Measurements from ENCODE around the gene SMAD4. TPM values are rescaled to one million over a fixed set of nuclear protein-coding genes. Genes with fewer than 3 reads are reported as not detected.

Gene SMAD4
- total and polyA plus RNA-seq, 5 experiments from 2014 or later, result 46.0 to 169 (median 69.2) TPM

DNA sequence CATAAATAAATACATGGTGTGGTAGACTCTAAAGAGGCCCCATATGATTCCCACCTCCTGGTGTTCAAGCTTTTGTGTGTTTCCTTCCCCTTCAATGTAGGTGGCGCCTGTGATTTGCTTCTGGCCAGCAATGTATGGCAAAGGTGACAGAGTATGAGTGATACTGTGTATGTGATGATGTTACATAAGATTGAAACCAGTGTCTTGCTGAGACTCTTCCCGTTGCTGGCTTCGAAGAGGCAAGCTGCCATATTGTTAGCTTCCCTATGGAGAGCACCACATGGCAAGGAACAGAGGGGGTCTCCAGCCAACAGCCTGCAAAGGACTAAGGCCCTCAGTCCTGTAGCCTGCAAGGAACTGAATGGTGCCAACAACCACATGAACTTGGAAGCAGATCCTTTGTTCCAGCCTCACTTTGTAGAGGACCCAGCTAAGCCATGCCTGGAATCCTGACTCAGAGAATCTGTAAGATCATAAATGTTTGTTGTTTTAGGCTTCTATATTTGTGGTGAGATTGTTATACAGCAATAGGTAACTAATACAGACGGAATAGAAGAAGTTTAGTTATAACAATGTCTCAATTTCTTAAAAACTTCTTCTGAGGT lies 1.7 kb upstream of the SMAD4 start:
- Mint-ChIP-seq H3K9me3 (peaks cover 0 to 4% (median 0%) of the 10 kb centered on the region in 9 donors), H3K4me1 (peaks cover 29 to 53% (median 46%) of the 10 kb centered on the region in 4 donors), H3K27me3 (no peaks in the 10 kb centered on the region), H3K36me3 (peaks cover 0 to 22% (median 4%) of the 10 kb centered on the region in 3 donors), H3K27ac (peak overlapping the region in 5 of 10 donors; percentile 96 to 99 (median 98)), H3K4me3 (peak overlapping the region in 9 of 10 donors; percentile 16 to 99 (median 96))
- no peak for ATAC-seq
- POLR2A ChIA-PET, result interaction anchor here (3.4 to 5.7 kb wide), 3 partner anchors 12 to 150 kb away, joined by 33 to 84 read pairs (median 69); partner anchors contain the start of genes ELAC1 and ME2
- no peak for DNase-seq

GRCh38 chr18:51029378-51029693 lies 677 bp upstream of the SMAD4 start:
- POLR2A ChIA-PET, result interaction anchor here (0.9 to 5.7 kb wide), 14 partner anchors 11 to 748 kb away, joined by 3 to 84 read pairs (median 4); partner anchors contain the start of genes ELAC1, MBD1, ME2 and MEX3C
- H3K4me1 Mint-ChIP-seq, result peaks cover 30 to 63% (median 52%) of the 10 kb centered on the region in 4 donors
- peak overlapping the region; percentile 92 to 99 (median 96) for H3K4me3 Mint-ChIP-seq
- H3K9me3 Mint-ChIP-seq, result peaks cover 0 to 2% (median 0%) of the 10 kb centered on the region in 9 donors
- H3K27me3 Mint-ChIP-seq, result no peaks in the 10 kb centered on the region
- peak overlapping the region; percentile 96 to 99 (median 98) for H3K27ac Mint-ChIP-seq
- ATAC-seq, result no peak
- H3K36me3 Mint-ChIP-seq, result peaks cover 2 to 23% (median 4%) of the 10 kb centered on the region in 3 donors
- peak in 1 of 10 donors; percentile 64 for DNase-seq

DNA sequence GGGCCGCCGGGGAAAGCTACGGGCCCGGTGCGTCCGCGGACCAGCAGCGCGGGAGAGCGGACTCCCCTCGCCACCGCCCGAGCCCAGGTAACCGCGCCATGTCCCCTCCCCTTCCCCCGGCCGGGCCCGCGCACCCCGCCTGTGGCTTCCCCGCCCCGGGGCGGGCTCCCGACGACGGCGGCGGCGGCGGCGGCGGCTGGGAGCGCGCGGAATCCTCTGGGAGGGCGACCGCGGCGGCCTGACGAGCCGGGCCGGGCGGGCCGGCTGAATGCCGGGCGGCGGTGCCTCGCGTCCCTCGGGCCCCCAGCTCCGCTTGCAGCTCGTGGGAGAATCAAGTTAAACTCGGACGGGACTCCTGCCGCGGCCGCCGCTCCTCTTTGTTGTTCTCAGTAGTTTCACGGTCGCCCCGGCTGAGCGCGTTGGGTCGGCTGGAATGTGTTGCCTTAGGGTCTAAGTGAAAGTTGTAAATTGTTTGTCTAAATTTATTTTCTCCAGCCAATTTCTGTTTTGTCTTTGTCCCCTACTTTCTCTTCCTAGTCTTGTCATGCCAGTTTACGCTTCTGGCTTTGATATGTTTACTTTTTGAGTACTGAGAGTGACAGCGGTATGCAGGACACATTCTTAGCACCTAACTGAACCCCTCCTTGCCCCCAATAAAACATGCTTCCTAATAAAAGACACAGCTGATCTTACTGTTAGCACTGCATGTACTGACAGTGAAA lies 685 bp downstream of the SMAD4 start:
- POLR2A ChIA-PET, result interaction anchor here (0.6 to 5.7 kb wide), 22 partner anchors 9 to 764 kb away, joined by 3 to 84 read pairs (median 4); partner anchors contain the start of genes CFAP53, ELAC1, MBD1 and ME2
- Mint-ChIP-seq H3K4me3 (peak overlapping the region; percentile 89 to 99 (median 95)), H3K27me3 (no peaks in the 10 kb centered on the region), H3K27ac (peak overlapping the region; percentile 91 to 98 (median 96)), H3K9me3 (peaks cover 0 to 2% (median 0%) of the 10 kb centered on the region in 9 donors), H3K4me1 (peaks cover 39 to 77% (median 64%) of the 10 kb centered on the region in 4 donors), H3K36me3 (peaks cover 2 to 35% (median 4%) of the 10 kb centered on the region in 3 donors)
- DNase-seq, result peak; percentile 12 to 78 (median 67)
- peak; percentile 69 to 71 for ATAC-seq

- Mint-ChIP-seq H3K27ac (peak overlapping the region in 8 of 10 donors; percentile 13 to 96 (median 50)), H3K36me3 (peaks cover 2 to 41% (median 4%) of the 10 kb centered on the region in 3 donors), H3K9me3 (peaks cover 0 to 2% (median 0%) of the 10 kb centered on the region in 9 donors), H3K4me1 (peaks cover 42 to 87% (median 75%) of the 10 kb centered on the region in 4 donors), H3K4me3 (peak overlapping the region; percentile 89 to 99 (median 95)), H3K27me3 (no peaks in the 10 kb centered on the region)
- no peak for DNase-seq
- POLR2A ChIA-PET, result interaction anchor here (0.7 to 5.7 kb wide), 3 partner anchors 64 to 165 kb away, joined by 3 to 69 read pairs (median 3); partner anchors contain the start of genes ELAC1 and ME2
- no peak for ATAC-seq
Measured at GRCh38 chr18:51032193-51032592, 2.2 kb downstream of the SMAD4 start.

DNA sequence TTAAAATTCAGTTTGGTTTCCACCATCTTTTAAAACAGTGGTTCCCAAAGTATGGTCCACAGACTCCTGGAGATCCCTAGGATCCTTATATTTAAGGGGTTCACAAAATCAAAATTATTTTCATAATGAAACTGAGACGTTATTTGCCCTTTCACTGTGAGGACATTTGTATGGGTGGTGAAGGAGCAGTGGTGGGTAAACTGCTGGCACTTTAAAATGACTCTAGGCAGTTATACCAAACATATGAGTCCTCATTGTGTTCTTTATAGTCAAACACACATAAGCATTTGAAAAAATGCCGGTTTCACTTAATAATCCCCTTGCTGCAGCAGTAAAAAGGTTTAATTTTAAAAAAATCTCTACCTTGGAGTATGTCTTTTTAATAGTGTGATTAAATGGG lies 7.2 kb downstream of the SMAD4 start:
- ATAC-seq (no peak), DNase-seq (no peak)
- H3K4me1 Mint-ChIP-seq, result peaks cover 35 to 93% (median 90%) of the 10 kb centered on the region in 4 donors
- peaks cover 0 to 34% (median 2%) of the 10 kb centered on the region in 3 donors for H3K36me3 Mint-ChIP-seq
- H3K4me3 Mint-ChIP-seq, result peak overlapping the region in 8 of 10 donors; percentile 2 to 64 (median 40)
- H3K9me3 Mint-ChIP-seq, result no peaks in the 10 kb centered on the region
- H3K27ac Mint-ChIP-seq, result peak overlapping the region in 3 of 10 donors; percentile 46 to 91 (median 51)
- POLR2A ChIA-PET, result interaction anchor here (0.6 kb wide), 1 partner anchor 54 kb away, joined by 10 read pairs; no protein-coding TSS in a partner anchor
- H3K27me3 Mint-ChIP-seq, result no peaks in the 10 kb centered on the region

DNA sequence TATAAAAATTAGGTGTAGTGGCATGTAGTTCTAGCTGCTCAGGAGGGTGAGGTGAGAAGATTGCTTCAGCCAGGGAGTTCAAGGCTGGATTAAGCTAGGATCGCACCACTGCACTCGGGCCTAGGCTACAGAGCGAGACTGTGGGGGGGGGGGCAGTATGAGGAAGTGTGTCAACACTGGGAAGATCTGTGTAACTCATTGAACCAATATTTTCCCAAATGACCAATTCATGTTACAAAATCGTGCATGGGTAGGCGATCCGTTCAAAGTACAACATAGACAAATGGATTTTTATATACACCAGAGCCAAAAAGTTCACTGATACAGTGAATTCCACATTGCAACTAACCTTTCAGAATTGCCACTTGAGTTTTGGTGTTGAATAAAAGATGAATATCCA lies 8.1 kb downstream of the SMAD4 start:
- Mint-ChIP-seq H3K4me1 (peaks cover 33 to 93% (median 90%) of the 10 kb centered on the region in 4 donors), H3K9me3 (no peaks in the 10 kb centered on the region), H3K4me3 (peak overlapping the region in 8 of 10 donors; percentile 2 to 77 (median 30)), H3K36me3 (peaks cover 0 to 25% (median 2%) of the 10 kb centered on the region in 3 donors), H3K27me3 (no peaks in the 10 kb centered on the region), H3K27ac (peak overlapping the region in 7 of 10 donors; percentile 26 to 91 (median 53))
- POLR2A ChIA-PET, result interaction anchor here (1.0 to 4.4 kb wide), 2 partner anchors 8 to 70 kb away, joined by 3 to 33 read pairs; partner anchors contain the start of genes ELAC1 and SMAD4
- no peak for ATAC-seq
- no peak for DNase-seq

DNA sequence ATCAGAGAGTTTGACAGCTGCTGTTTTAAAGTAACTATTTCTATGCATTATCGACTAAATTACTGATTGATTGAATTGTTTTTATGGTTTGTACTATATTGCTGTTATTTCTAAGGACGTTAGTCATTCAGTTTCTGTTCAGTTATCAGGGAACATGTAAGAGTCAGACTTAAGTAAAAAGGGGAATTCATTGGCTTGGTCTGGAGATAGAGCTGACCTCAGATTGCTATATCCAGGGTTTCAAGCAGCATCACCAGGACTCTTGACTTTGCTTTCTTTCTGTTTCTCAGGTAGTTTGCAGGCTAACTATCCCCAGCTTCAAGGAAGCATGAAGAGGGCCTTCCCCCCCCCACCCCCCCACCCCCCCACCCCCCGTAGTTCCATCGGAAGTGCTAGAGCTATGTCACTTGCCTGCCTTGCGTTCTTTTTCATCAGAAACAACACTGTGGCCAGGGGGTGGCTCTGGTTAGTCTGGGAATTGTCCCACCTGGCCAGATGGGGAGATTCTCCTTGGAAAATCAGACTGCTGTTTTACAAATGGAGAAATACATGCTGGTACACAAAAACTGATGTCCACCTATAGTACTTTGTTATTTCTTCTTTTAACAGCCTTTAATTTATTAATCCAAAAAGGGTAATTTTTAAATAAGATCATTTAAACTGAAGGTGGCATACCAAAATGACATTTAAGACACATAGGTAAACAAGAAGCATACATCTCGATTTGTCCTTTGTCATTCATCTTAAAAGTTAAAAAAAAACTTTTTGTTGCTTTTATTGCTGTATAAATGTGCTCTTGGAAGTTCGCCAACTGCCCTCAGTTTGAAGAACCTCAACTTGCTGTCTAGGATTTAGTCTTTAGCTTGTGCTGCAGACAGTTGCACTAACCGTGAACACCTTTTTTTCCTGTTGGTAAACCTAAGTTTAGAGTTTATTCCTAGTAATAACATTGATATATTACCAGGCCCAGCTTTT lies 9.4 kb downstream of the SMAD4 start:
- Mint-ChIP-seq H3K9me3 (no peaks in the 10 kb centered on the region), H3K27ac (peak overlapping the region; percentile 43 to 78 (median 60)), H3K4me1 (peaks cover 32 to 94% (median 90%) of the 10 kb centered on the region in 4 donors), H3K27me3 (no peaks in the 10 kb centered on the region), H3K4me3 (peak overlapping the region in 9 of 10 donors; percentile 11 to 70 (median 39)), H3K36me3 (peaks cover 0 to 17% (median 0%) of the 10 kb centered on the region in 3 donors)
- POLR2A ChIA-PET, result interaction anchor here (0.7 to 4.4 kb wide), 4 partner anchors 9 to 157 kb away, joined by 3 to 33 read pairs (median 3); partner anchors contain the start of genes ELAC1 and SMAD4
- DNase-seq, result peak in 2 of 10 donors; percentile 6 to 9
- peak; percentile 57 to 64 for ATAC-seq

- H3K4me3 Mint-ChIP-seq, result peak overlapping the region in 5 of 10 donors; percentile 12 to 41 (median 21)
- peak overlapping the region in 9 of 10 donors; percentile 14 to 76 (median 64) for H3K27ac Mint-ChIP-seq
- peaks cover 0 to 2% (median 0%) of the 10 kb centered on the region in 3 donors for H3K36me3 Mint-ChIP-seq
- H3K9me3 Mint-ChIP-seq, result no peaks in the 10 kb centered on the region
- POLR2A ChIA-PET, result interaction anchor here (4.4 kb wide), 1 partner anchor 12 kb away, joined by 33 read pairs; the partner anchor contains the start of gene SMAD4
- H3K27me3 Mint-ChIP-seq, result no peaks in the 10 kb centered on the region
- ATAC-seq (no peak), DNase-seq (no peak)
- H3K4me1 Mint-ChIP-seq, result peaks cover 32 to 94% (median 89%) of the 10 kb centered on the region in 4 donors
Measured at GRCh38 chr18:51041677-51042352, 11.8 kb downstream of the SMAD4 start.

DNA sequence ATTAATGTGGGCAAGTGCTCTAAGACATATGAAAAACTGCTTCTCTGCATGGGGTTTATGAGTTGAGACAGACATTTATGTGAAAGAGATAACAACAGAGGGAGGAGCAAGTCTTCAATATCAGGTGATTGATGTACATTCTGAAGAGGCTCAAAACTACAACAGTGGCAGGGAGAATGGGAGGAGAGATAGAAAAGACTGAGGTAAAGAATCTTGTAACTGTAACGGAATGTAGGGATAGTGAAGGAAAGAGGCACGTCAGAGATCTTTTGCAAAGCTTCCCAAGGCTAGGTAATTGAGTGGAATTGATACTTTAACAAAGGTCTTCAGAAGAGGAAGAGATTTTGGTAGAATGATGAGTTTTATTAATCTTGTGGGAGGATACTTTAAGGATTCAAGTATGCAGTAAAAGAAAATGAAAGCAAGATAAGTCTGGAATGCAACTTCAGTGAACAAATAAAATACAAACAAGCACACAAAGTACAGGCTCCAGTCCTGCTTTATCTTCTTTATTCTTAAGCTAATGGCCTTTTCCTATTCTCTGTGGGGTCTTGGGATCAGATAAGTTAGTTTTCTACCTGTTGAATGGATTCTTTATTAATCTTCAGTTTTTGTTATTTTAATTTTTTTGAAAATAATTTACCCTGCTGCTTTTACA lies 15.0 kb downstream of the SMAD4 start:
- POLR2A ChIA-PET, result interaction anchor here (1.6 kb wide), 2 partner anchors 10 to 15 kb away, joined by 3 to 5 read pairs; partner anchors contain the start of gene SMAD4
- DNase-seq (no peak), ATAC-seq (no peak)
- peak overlapping the region; percentile 0 to 62 (median 30) for H3K4me3 Mint-ChIP-seq
- no peaks in the 10 kb centered on the region for H3K9me3 Mint-ChIP-seq
- H3K4me1 Mint-ChIP-seq, result peaks cover 26 to 68% (median 67%) of the 10 kb centered on the region in 4 donors
- H3K36me3 Mint-ChIP-seq, result peaks cover 0 to 26% (median 2%) of the 10 kb centered on the region in 3 donors
- H3K27me3 Mint-ChIP-seq, result no peaks in the 10 kb centered on the region
- peak overlapping the region; percentile 0 to 78 (median 58) for H3K27ac Mint-ChIP-seq

DNA sequence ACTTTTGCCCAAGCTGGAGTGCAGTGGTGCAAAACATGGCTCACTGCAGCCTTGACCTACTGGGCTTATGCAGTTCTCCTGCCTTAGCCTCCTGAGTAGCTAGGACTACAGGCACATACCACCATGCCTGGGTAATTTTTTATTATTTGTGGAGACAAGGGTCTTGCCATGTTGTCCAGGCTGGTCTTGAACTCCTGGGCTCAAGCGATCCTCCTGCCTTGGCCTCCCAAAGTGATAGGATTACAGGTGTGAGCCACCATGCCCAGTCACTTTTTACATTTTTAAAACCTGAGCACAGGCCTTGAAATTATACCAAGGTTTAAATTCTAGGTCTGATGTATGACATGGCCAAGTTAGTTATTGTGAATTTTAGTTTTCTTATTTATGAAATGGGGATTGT lies 18.2 kb downstream of the SMAD4 start:
- POLR2A ChIA-PET, result no interaction called here
- Mint-ChIP-seq H3K9me3 (no peaks in the 10 kb centered on the region), H3K4me1 (peaks cover 24 to 56% (median 53%) of the 10 kb centered on the region in 4 donors), H3K27me3 (no peaks in the 10 kb centered on the region), H3K27ac (peak overlapping the region in 3 of 10 donors; percentile 4 to 50 (median 9)), H3K4me3 (no peak overlapping the region), H3K36me3 (peaks cover 0 to 50% (median 4%) of the 10 kb centered on the region in 3 donors)
- DNase-seq (no peak), ATAC-seq (no peak)
